HEK293 (cell line): ENCODE measurements around the gene COL5A1.

ENCODE experiments used
- CTCF ChIA-PET: fragments of 350-600 bp; formaldehyde crosslinking; extraction: SDS; loops from one replicate; lab custom pipeline; 2021; ENCODE audit warnings: antibody characterized with exemption; lab: Yijun Ruan, JAX
- POLR2A ChIA-PET: fragments of 300-600 bp; formaldehyde crosslinking; extraction: SDS; loops from one replicate; lab custom pipeline; 2020; ENCODE audit warnings: antibody characterized with exemption, inconsistent platforms; lab: Yijun Ruan, JAX
- H3K27ac ChIP-seq: fragments of 200-500 bp; sonication (Bioruptor generic); 2 replicates; pipeline ENCODE4 v1.5.1; 2014; ENCODE audit warnings: low read depth, low read length, control low read depth, inconsistent platforms; ENCODE audit errors: extremely low read depth
- H3K36me3 ChIP-seq, 2 experiments: fragments of 200-500 bp in 1 of 2; sonication (Bioruptor generic) in 1 of 2; 1 replicate in 1 of 2; 2 replicates in 1 of 2; pipeline ENCODE4 v1.5.1; 2014 to 2017; ENCODE audit warnings: inconsistent platforms in 2 of 2, low read length in 2 of 2; ENCODE audit not compliant: control insufficient read depth in 2 of 2, insufficient read depth in 1 of 2
- H3K4me1 ChIP-seq: fragments of 200-500 bp; sonication (Bioruptor generic); 2 replicates; pipeline ENCODE4 v1.5.1; 2014; ENCODE audit warnings: mild to moderate bottlenecking, low read length, inconsistent platforms; ENCODE audit not compliant: control insufficient read depth, insufficient read depth
- H3K4me3 ChIP-seq: 2 replicates; pipeline ENCODE4 v1.5.1; 2011; ENCODE audit warnings: low read depth, mild to moderate bottlenecking, control low read depth, low read length, moderate library complexity
- H3K9me3 ChIP-seq: fragments of 200-500 bp; sonication (Bioruptor generic); 2 replicates; pipeline ENCODE4 v1.5.1; 2014; ENCODE audit warnings: low read depth, low read length, inconsistent platforms; ENCODE audit not compliant: control insufficient read depth, insufficient read depth
- HOXC10 ChIP-seq: sonication (generic); formaldehyde crosslinking; IDR thresholded peaks from 2 replicates; pipeline ENCODE4 v1.8.1; 2023; ENCODE audit warnings: mild to moderate bottlenecking, missing genetic modification reagents
- MYNN ChIP-seq: fragments of 450-650 bp; formaldehyde crosslinking; IDR thresholded peaks from 2 replicates; pipeline ENCODE4 v1.5.1; 2016; ENCODE audit warnings: missing biosample characterization, missing genetic modification characterization, borderline replicate concordance
- PRDM4 ChIP-seq: fragments of 450-650 bp; formaldehyde crosslinking; IDR thresholded peaks from 2 replicates; pipeline ENCODE4 v1.5.1; 2017; ENCODE audit warnings: missing biosample characterization, missing genetic modification characterization
- ZBTB48 ChIP-seq: fragments of 450-650 bp; formaldehyde crosslinking; IDR thresholded peaks from 2 replicates; pipeline ENCODE4 v1.5.1; 2016; ENCODE audit warnings: missing biosample characterization, missing genetic modification characterization
- ZNF211 ChIP-seq: fragments of 450-650 bp; formaldehyde crosslinking; IDR thresholded peaks from 2 replicates; pipeline ENCODE4 v1.5.1; 2016; ENCODE audit warnings: low read depth, missing biosample characterization, missing genetic modification characterization
- ZNF239 ChIP-seq: fragments of 450-650 bp; formaldehyde crosslinking; IDR thresholded peaks from 2 replicates; pipeline ENCODE4 v1.5.1; 2016; ENCODE audit warnings: missing biosample characterization, missing genetic modification characterization
- ZNF335 ChIP-seq: fragments of 450-650 bp; formaldehyde crosslinking; conservative IDR thresholded peaks from 2 replicates; pipeline ENCODE4 v1.5.1; 2016; ENCODE audit warnings: missing biosample characterization, missing genetic modification characterization
- ZNF426 ChIP-seq: fragments of 450-650 bp; formaldehyde crosslinking; IDR thresholded peaks from 2 replicates; pipeline ENCODE4 v1.5.1; 2017; ENCODE audit warnings: missing biosample characterization, missing genetic modification characterization, mild to moderate bottlenecking, inconsistent platforms, moderate library complexity
- ZNF600 ChIP-seq: fragments of 450-650 bp; formaldehyde crosslinking; IDR thresholded peaks from 2 replicates; pipeline ENCODE4 v1.5.1; 2016; ENCODE audit warnings: missing biosample characterization, missing genetic modification characterization
- ZNF621 ChIP-seq: fragments of 450-650 bp; formaldehyde crosslinking; IDR thresholded peaks from 2 replicates; pipeline ENCODE4 v1.5.1; 2017; ENCODE audit warnings: missing biosample characterization, missing genetic modification characterization
- ZNF624 ChIP-seq: fragments of 450-650 bp; formaldehyde crosslinking; IDR thresholded peaks from 2 replicates; pipeline ENCODE4 v1.5.1; 2017; ENCODE audit warnings: missing biosample characterization, missing genetic modification characterization
- ZNF658 ChIP-seq: fragments of 450-650 bp; formaldehyde crosslinking; IDR thresholded peaks from 2 replicates; pipeline ENCODE4; 2016; ENCODE audit warnings: missing biosample characterization, missing genetic modification characterization
- ZNF664 ChIP-seq: fragments of 450-650 bp; formaldehyde crosslinking; IDR thresholded peaks from 2 replicates; pipeline ENCODE4 v1.5.1; 2016; ENCODE audit warnings: missing biosample characterization, missing genetic modification characterization
- ZNF670 ChIP-seq: fragments of 450-650 bp; formaldehyde crosslinking; IDR thresholded peaks from 2 replicates; pipeline ENCODE4 v1.5.1; 2016; ENCODE audit warnings: missing biosample characterization, missing genetic modification characterization, low read depth
- ZNF777 ChIP-seq: fragments of 450-650 bp; formaldehyde crosslinking; IDR thresholded peaks from 2 replicates; pipeline ENCODE4 v1.5.1; 2017; ENCODE audit warnings: missing biosample characterization, missing genetic modification characterization, borderline replicate concordance
- ZNF837 ChIP-seq: fragments of 450-650 bp; formaldehyde crosslinking; IDR thresholded peaks from 2 replicates; pipeline ENCODE4 v1.5.1; 2016; ENCODE audit warnings: missing biosample characterization, missing genetic modification characterization
- ZXDB ChIP-seq: fragments of 450-650 bp; formaldehyde crosslinking; IDR thresholded peaks from 2 replicates; pipeline ENCODE4 v1.5.1; 2016; ENCODE audit warnings: missing biosample characterization, missing genetic modification characterization
- TF ChIP-seq, protein P1 (sequence below): fragments of 450-650 bp; formaldehyde crosslinking; optimal IDR thresholded peaks from 2 replicates; pipeline ENCODE3; 2016; ENCODE audit warnings: missing biosample characterization, mild to moderate bottlenecking, missing genetic modification characterization
- TF ChIP-seq, protein P2 (sequence below): fragments of 450-650 bp; formaldehyde crosslinking; IDR thresholded peaks from 2 replicates; pipeline ENCODE4 v1.5.1; 2016; ENCODE audit warnings: missing biosample characterization, missing genetic modification characterization

Gene COL5A1

DNA sequence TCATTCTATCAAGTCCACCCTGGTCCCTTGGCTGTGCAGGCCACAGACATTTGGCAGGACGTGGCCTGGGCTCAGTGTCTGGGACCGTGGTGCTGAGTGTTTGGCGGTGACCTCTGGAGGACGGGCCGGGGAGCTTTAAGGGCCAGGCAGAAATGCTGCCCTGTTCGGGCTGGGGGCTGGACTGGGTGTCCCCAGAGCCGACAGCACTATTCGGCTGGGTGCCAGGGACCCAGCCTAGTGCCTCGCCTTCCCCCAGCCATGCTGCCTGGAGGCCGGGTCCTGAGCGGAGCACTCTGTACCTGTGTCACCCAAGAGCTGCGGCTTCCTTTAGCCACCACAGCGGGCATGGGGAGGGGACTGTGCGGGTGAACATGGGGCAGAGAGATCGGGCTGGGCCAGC lies 40.4 kb downstream of the COL5A1 start:
- H3K27ac ChIP-seq = no peak overlapping the region
- POLR2A ChIA-PET = interaction anchor here (0.9 kb wide), 1 partner anchor 11 kb away, joined by 3 read pairs; no protein-coding TSS in a partner anchor
- no peaks in the 10 kb centered on the region for H3K4me1 ChIP-seq
- no peaks in the 10 kb centered on the region for H3K9me3 ChIP-seq
- CTCF ChIA-PET = interaction anchor here (0.7 to 1.3 kb wide), 4 partner anchors 12 to 447 kb away, joined by 3 read pairs; no protein-coding TSS in a partner anchor
- no peak for TF ChIP-seq ZNF335
- no peak for TF ChIP-seq ZNF624 (tag by site-specific recombination)
- TF ChIP-seq ZNF426 (tag by site-specific recombination) = no peak
- no peak for TF ChIP-seq ZNF239 (tag by site-specific recombination)
- no peak for TF ChIP-seq ZNF664 (tag by site-specific recombination)
- no peaks in the 10 kb centered on the region for H3K36me3 ChIP-seq
- H3K4me3 ChIP-seq = no peak overlapping the region

GRCh38 chr9:134682651-134683364 lies 41.2 kb downstream of the COL5A1 start:
- CTCF ChIA-PET = interaction anchor here (1.1 to 1.3 kb wide), 2 partner anchors 13 to 95 kb away, joined by 3 read pairs; no protein-coding TSS in a partner anchor
- Histone ChIP-seq H3K36me3 (no peaks in the 10 kb centered on the region), H3K9me3 (no peaks in the 10 kb centered on the region), H3K27ac (no peak overlapping the region), H3K4me3 (no peak overlapping the region), H3K4me1 (no peaks in the 10 kb centered on the region)
- TF ChIP-seq PRDM4 (tag by site-specific recombination) (no peak), MYNN (no peak), ZNF670 (no peak), ZNF621 (tag by site-specific recombination) (no peak), ZNF658 (tag by site-specific recombination) (no peak), ZNF211 (tag by site-specific recombination) (no peak), ZXDB (tag by site-specific recombination) (no peak), ZNF777 (no peak), ZNF837 (tag by site-specific recombination) (no peak), ZNF600 (tag by site-specific recombination) (no peak), ZBTB48 (tag by site-specific recombination) (no peak), HOXC10 (CRISPR knock-in tag) (no peak)
- TF ChIP-seq, protein P1, sequence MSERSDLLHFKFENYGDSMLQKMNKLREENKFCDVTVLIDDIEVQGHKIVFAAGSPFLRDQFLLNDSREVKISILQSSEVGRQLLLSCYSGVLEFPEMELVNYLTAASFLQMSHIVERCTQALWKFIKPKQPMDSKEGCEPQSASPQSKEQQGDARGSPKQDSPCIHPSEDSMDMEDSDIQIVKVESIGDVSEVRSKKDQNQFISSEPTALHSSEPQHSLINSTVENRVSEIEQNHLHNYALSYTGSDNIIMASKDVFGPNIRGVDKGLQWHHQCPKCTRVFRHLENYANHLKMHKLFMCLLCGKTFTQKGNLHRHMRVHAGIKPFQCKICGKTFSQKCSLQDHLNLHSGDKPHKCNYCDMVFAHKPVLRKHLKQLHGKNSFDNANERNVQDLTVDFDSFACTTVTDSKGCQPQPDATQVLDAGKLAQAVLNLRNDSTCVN = no peak
- TF ChIP-seq, protein P2, sequence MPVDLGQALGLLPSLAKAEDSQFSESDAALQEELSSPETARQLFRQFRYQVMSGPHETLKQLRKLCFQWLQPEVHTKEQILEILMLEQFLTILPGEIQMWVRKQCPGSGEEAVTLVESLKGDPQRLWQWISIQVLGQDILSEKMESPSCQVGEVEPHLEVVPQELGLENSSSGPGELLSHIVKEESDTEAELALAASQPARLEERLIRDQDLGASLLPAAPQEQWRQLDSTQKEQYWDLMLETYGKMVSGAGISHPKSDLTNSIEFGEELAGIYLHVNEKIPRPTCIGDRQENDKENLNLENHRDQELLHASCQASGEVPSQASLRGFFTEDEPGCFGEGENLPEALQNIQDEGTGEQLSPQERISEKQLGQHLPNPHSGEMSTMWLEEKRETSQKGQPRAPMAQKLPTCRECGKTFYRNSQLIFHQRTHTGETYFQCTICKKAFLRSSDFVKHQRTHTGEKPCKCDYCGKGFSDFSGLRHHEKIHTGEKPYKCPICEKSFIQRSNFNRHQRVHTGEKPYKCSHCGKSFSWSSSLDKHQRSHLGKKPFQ = no peak
- POLR2A ChIA-PET = interaction anchor here (0.9 kb wide), 1 partner anchor 12 kb away, joined by 3 read pairs; no protein-coding TSS in a partner anchor
